SK-N-SH treated with all-trans-retinoic acid at 6 μM for 48 hours (cell line): Measurements from ENCODE around the gene ARHGAP44.

Experiments used
- ATAC-seq: fragments of 200-7000 bp; cut with Tn5 transposase; 3 replicates; pipeline ENCODE4 v1.9.1; 2020; ENCODE audit warnings: mild to moderate bottlenecking, moderate library complexity
- ARNTL ChIP-seq: fragments of 450-650 bp; formaldehyde crosslinking; IDR thresholded peaks from 2 replicates; pipeline ENCODE4 v1.5.0; 2020; ENCODE audit warnings: low read depth, mild to moderate bottlenecking, moderate library complexity, borderline replicate concordance
- BACH2 ChIP-seq: fragments of 250-450 bp; sonication (Bioruptor Pico); IDR thresholded peaks from 2 replicates; pipeline ENCODE4 v1.9.0; 2021; ENCODE audit warnings: mild to moderate bottlenecking, borderline replicate concordance
- CSDC2 ChIP-seq: fragments of 250-450 bp; sonication (Bioruptor Pico); IDR thresholded peaks from 2 replicates; pipeline ENCODE4 v1.5.0; 2020; ENCODE audit warnings: mild to moderate bottlenecking, moderate library complexity
- CSRNP3 ChIP-seq: fragments of 250-450 bp; sonication (Bioruptor Pico); IDR thresholded peaks from 2 replicates; pipeline ENCODE4 v1.5.1; 2021; ENCODE audit warnings: mild to moderate bottlenecking, moderate library complexity
- ESRRG ChIP-seq: fragments of 250-450 bp; sonication (Bioruptor Pico); IDR thresholded peaks from 2 replicates; pipeline ENCODE4 v1.6.1; 2021; ENCODE audit warnings: mild to moderate bottlenecking
- GLIS3 ChIP-seq: fragments of 250-450 bp; sonication (Bioruptor Pico); IDR thresholded peaks from 2 replicates; pipeline ENCODE4 v1.5.0; 2020; ENCODE audit warnings: mild to moderate bottlenecking, moderate library complexity
- ISL1 ChIP-seq: fragments of 250-450 bp; sonication (Bioruptor Pico); IDR thresholded peaks from 2 replicates; pipeline ENCODE4 v2.1.2; 2022; ENCODE audit warnings: mild to moderate bottlenecking, moderate library complexity
- OSR1 ChIP-seq: fragments of 250-450 bp; sonication (Bioruptor Pico); IDR thresholded peaks from 2 replicates; pipeline ENCODE4 v1.8.0; 2022; ENCODE audit warnings: moderate library complexity, mild to moderate bottlenecking, inconsistent platforms
- PATZ1 ChIP-seq: fragments of 250-450 bp; sonication (Bioruptor Pico); IDR thresholded peaks from 2 replicates; pipeline ENCODE4 v1.8.0; 2020; ENCODE audit warnings: mild to moderate bottlenecking, moderate library complexity, borderline replicate concordance
- POU6F1 ChIP-seq: fragments of 250-450 bp; sonication (Bioruptor Pico); IDR thresholded peaks from 2 replicates; pipeline ENCODE4 v1.8.0; 2021; ENCODE audit warnings: low read depth, mild to moderate bottlenecking, moderate library complexity, borderline replicate concordance
- PPARA ChIP-seq: fragments of 250-450 bp; sonication (Bioruptor Pico); IDR thresholded peaks from 2 replicates; pipeline ENCODE4 v1.5.0; 2020; ENCODE audit warnings: mild to moderate bottlenecking, borderline replicate concordance
- RARB ChIP-seq: fragments of 250-450 bp; sonication (Bioruptor Pico); IDR thresholded peaks from 2 replicates; pipeline ENCODE4 v1.8.0; 2021; ENCODE audit warnings: mild to moderate bottlenecking, moderate library complexity
- SNAI2 ChIP-seq: fragments of 250-450 bp; sonication (Bioruptor Pico); IDR thresholded peaks from 2 replicates; pipeline ENCODE4 v1.5.0; 2020; ENCODE audit warnings: mild to moderate bottlenecking, moderate library complexity
- TCF4 ChIP-seq: fragments of 250-450 bp; sonication (Bioruptor Pico); IDR thresholded peaks from 2 replicates; pipeline ENCODE4 v1.8.0; 2021; ENCODE audit warnings: mild to moderate bottlenecking, moderate library complexity, borderline replicate concordance
- TOX ChIP-seq: fragments of 250-450 bp; sonication (Bioruptor Pico); IDR thresholded peaks from 2 replicates; pipeline ENCODE4 v1.8.0; 2021; ENCODE audit warnings: mild to moderate bottlenecking, moderate library complexity, borderline replicate concordance
- ZC3H10 ChIP-seq: fragments of 250-450 bp; sonication (Bioruptor Pico); IDR thresholded peaks from 2 replicates; pipeline ENCODE4 v1.5.1; 2021; ENCODE audit warnings: mild to moderate bottlenecking, moderate library complexity
- ZFP3 ChIP-seq: fragments of 250-450 bp; sonication (Bioruptor Pico); IDR thresholded peaks from 2 replicates; pipeline ENCODE4 v1.5.0; 2020; ENCODE audit warnings: mild to moderate bottlenecking, moderate library complexity
- ZFP30 ChIP-seq: fragments of 450-650 bp; formaldehyde crosslinking; IDR thresholded peaks from 2 replicates; pipeline ENCODE4 v1.5.0; 2022; ENCODE audit warnings: mild to moderate bottlenecking, moderate library complexity
- ZNF565 ChIP-seq: fragments of 450-650 bp; formaldehyde crosslinking; conservative IDR thresholded peaks from 2 replicates; pipeline ENCODE4 v1.5.0; 2020; ENCODE audit warnings: low read depth, mild to moderate bottlenecking, moderate library complexity
- ZNF70 ChIP-seq: fragments of 450-650 bp; formaldehyde crosslinking; IDR thresholded peaks from 2 replicates; pipeline ENCODE4 v1.5.0; 2020; ENCODE audit warnings: mild to moderate bottlenecking, moderate library complexity
- ZNF8 ChIP-seq: fragments of 450-650 bp; formaldehyde crosslinking; IDR thresholded peaks from 2 replicates; pipeline ENCODE4 v1.5.0; 2020; ENCODE audit warnings: mild to moderate bottlenecking, moderate library complexity
- TF ChIP-seq, protein P1 (sequence below): fragments of 250-450 bp; sonication (Bioruptor Pico); IDR thresholded peaks from 2 replicates; pipeline ENCODE4 v1.5.0; 2020; ENCODE audit warnings: mild to moderate bottlenecking, moderate library complexity
- TF ChIP-seq, protein P2 (sequence below): fragments of 250-450 bp; sonication (Bioruptor Pico); IDR thresholded peaks from 2 replicates; pipeline ENCODE4 v1.5.1; 2020; ENCODE audit warnings: low read depth, mild to moderate bottlenecking, moderate library complexity

Gene ARHGAP44

GRCh38 chr17:12830777-12831247, 41.5 kb downstream of the ARHGAP44 start:
- TF ChIP-seq, protein P1, sequence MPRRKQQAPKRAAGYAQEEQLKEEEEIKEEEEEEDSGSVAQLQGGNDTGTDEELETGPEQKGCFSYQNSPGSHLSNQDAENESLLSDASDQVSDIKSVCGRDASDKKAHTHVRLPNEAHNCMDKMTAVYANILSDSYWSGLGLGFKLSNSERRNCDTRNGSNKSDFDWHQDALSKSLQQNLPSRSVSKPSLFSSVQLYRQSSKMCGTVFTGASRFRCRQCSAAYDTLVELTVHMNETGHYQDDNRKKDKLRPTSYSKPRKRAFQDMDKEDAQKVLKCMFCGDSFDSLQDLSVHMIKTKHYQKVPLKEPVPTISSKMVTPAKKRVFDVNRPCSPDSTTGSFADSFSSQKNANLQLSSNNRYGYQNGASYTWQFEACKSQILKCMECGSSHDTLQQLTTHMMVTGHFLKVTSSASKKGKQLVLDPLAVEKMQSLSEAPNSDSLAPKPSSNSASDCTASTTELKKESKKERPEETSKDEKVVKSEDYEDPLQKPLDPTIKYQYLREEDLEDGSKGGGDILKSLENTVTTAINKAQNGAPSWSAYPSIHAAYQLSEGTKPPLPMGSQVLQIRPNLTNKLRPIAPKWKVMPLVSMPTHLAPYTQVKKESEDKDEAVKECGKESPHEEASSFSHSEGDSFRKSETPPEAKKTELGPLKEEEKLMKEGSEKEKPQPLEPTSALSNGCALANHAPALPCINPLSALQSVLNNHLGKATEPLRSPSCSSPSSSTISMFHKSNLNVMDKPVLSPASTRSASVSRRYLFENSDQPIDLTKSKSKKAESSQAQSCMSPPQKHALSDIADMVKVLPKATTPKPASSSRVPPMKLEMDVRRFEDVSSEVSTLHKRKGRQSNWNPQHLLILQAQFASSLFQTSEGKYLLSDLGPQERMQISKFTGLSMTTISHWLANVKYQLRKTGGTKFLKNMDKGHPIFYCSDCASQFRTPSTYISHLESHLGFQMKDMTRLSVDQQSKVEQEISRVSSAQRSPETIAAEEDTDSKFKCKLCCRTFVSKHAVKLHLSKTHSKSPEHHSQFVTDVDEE (CRISPR knock-in tag), result no peak
- TF ChIP-seq ARNTL (CRISPR knock-in tag) (no peak), ZFP3 (no peak), POU6F1 (no peak), TCF4 (CRISPR knock-in tag) (no peak), ZFP30 (CRISPR knock-in tag) (no peak), PPARA (CRISPR knock-in tag) (no peak), RARB (no peak), BACH2 (CRISPR knock-in tag) (no peak), PATZ1 (CRISPR knock-in tag) (no peak), ZC3H10 (CRISPR knock-in tag) (no peak), OSR1 (CRISPR knock-in tag) (no peak), CSDC2 (CRISPR knock-in tag) (no peak), CSRNP3 (no peak), GLIS3 (CRISPR knock-in tag) (no peak), ZNF8 (CRISPR knock-in tag) (no peak), ZNF565 (CRISPR knock-in tag) (no peak), TOX (CRISPR knock-in tag) (no peak), ESRRG (CRISPR knock-in tag) (no peak)
- ATAC-seq, result no peak

DNA sequence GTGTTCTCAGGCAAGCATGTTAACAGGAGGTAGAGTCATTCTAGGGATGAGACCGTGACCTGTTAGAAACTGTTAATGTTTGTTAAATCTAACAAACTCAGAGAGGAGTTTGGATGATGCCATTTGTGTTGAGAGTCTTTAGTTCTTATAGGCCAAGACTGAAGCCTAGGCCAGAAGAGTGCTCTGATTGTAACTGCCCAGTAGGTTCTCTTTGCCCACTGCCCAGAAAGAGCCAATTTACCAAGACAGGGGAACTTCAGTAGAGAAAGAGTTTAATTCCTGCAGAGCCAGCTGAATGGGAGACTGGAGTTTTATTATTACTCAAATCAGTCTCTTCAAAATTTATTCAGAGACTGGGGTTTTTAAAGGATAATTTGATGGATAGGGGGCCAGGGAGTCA, 42.5 kb downstream of the ARHGAP44 start:
- TF ChIP-seq, protein P1 (CRISPR knock-in tag), result no peak
- TF ChIP-seq POU6F1, result no peak
- no peak for TF ChIP-seq ZC3H10 (CRISPR knock-in tag)
- no peak for TF ChIP-seq BACH2 (CRISPR knock-in tag)
- TF ChIP-seq PPARA (CRISPR knock-in tag), result no peak
- no peak for TF ChIP-seq TCF4 (CRISPR knock-in tag)
- TF ChIP-seq ARNTL (CRISPR knock-in tag), result no peak
- no peak for TF ChIP-seq OSR1 (CRISPR knock-in tag)
- no peak for TF ChIP-seq SNAI2 (CRISPR knock-in tag)
- no peak for TF ChIP-seq ZFP3
- no peak for TF ChIP-seq CSDC2 (CRISPR knock-in tag)
- TF ChIP-seq, protein P2, sequence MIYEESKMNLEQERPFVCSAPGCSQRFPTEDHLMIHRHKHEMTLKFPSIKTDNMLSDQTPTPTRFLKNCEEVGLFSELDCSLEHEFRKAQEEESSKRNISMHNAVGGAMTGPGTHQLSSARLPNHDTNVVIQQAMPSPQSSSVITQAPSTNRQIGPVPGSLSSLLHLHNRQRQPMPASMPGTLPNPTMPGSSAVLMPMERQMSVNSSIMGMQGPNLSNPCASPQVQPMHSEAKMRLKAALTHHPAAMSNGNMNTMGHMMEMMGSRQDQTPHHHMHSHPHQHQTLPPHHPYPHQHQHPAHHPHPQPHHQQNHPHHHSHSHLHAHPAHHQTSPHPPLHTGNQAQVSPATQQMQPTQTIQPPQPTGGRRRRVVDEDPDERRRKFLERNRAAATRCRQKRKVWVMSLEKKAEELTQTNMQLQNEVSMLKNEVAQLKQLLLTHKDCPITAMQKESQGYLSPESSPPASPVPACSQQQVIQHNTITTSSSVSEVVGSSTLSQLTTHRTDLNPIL (CRISPR knock-in tag), result no peak
- TF ChIP-seq ZNF70 (CRISPR knock-in tag), result no peak
- no peak for TF ChIP-seq ZNF8 (CRISPR knock-in tag)
- TF ChIP-seq RARB, result no peak
- no peak for TF ChIP-seq ZFP30 (CRISPR knock-in tag)
- no peak for TF ChIP-seq PATZ1 (CRISPR knock-in tag)
- TF ChIP-seq ISL1 (CRISPR knock-in tag), result no peak
- TF ChIP-seq GLIS3 (CRISPR knock-in tag), result no peak
- no peak for TF ChIP-seq ZNF565 (CRISPR knock-in tag)
- ATAC-seq, result no peak
